OCI-LY1 (cell line): Measurements from ENCODE around the gene MSH3.

Experiments used
- H2AFZ ChIP-seq: fragments of 200-600 bp; sonication (generic), shearing (Covaris generic); 2 replicates; pipeline ENCODE4 v1.6.0; 2014; ENCODE audit warnings: antibody characterized with exemption, mild to moderate bottlenecking, low read length
- H3F3A ChIP-seq: fragments of 200-600 bp; sonication (generic), shearing (Covaris generic); 2 replicates; pipeline ENCODE4 v1.6.0; 2014; ENCODE audit warnings: mild to moderate bottlenecking, antibody characterized with exemption, low read length, moderate library complexity; ENCODE audit not compliant: insufficient read depth
- H3K27ac ChIP-seq: fragments of 200-600 bp; sonication (generic); 2 replicates; pipeline ENCODE4 v1.5.1; 2014; ENCODE audit warnings: low read length, mixed run types, mild to moderate bottlenecking, low read depth; ENCODE audit not compliant: poor library complexity, severe bottlenecking
- H3K27me3 ChIP-seq: fragments of 200-600 bp; sonication (generic); 2 replicates; pipeline ENCODE4 v1.6.0; 2014; ENCODE audit warnings: antibody characterized with exemption, mild to moderate bottlenecking, low read length, moderate library complexity; ENCODE audit not compliant: insufficient read depth
- H3K36me3 ChIP-seq: fragments of 200-600 bp; sonication (generic); 2 replicates; pipeline ENCODE4 v1.6.1; 2014; ENCODE audit warnings: mild to moderate bottlenecking, antibody characterized with exemption, low read length, moderate library complexity, mixed read lengths; ENCODE audit not compliant: insufficient read depth
- H3K4me1 ChIP-seq: fragments of 200-600 bp; sonication (generic); 2 replicates; pipeline ENCODE4 v1.5.1; 2014; ENCODE audit warnings: mild to moderate bottlenecking, low read length, moderate library complexity; ENCODE audit not compliant: insufficient read depth, severe bottlenecking
- H3K4me2 ChIP-seq: fragments of 200-600 bp; sonication (generic), shearing (Covaris generic); 2 replicates; pipeline ENCODE4 v1.6.1; 2014; ENCODE audit warnings: low read length
- H3K4me3 ChIP-seq: fragments of 200-600 bp; sonication (generic); 2 replicates; pipeline ENCODE4 v1.5.1; 2014; ENCODE audit warnings: low read length, low read depth, mild to moderate bottlenecking, mixed read lengths; ENCODE audit not compliant: poor library complexity, severe bottlenecking
- H3K79me2 ChIP-seq: fragments of 200-600 bp; shearing (Covaris generic); 2 replicates; pipeline ENCODE4 v1.6.1; 2016; ENCODE audit warnings: mixed run types, low read length, mixed read lengths; ENCODE audit not compliant: insufficient read depth
- H3K9ac ChIP-seq: fragments of 200-600 bp; sonication (generic), shearing (Covaris generic); 2 replicates; pipeline ENCODE4 v1.6.1; 2014; ENCODE audit warnings: mild to moderate bottlenecking, low read length, mixed read lengths
- H3K9me2 ChIP-seq: fragments of 200-600 bp; sonication (generic), shearing (Covaris generic); 2 replicates; pipeline ENCODE4 v1.6.1; 2014; ENCODE audit warnings: low read depth, mild to moderate bottlenecking, low read length, mixed read lengths
- H3K9me3 ChIP-seq: fragments of 200-600 bp; shearing (Covaris generic); 2 replicates; pipeline ENCODE4 v1.6.1; 2014; ENCODE audit warnings: low read length, mixed read lengths
- H4K20me1 ChIP-seq: fragments of 200-600 bp; sonication (generic), shearing (Covaris generic); 2 replicates; pipeline ENCODE4 v1.6.0; 2016; ENCODE audit warnings: mild to moderate bottlenecking, low read length; ENCODE audit not compliant: insufficient read depth
- EZH2 ChIP-seq: fragments of 200-600 bp; sonication (generic), shearing (Covaris generic); IDR thresholded peaks from 2 replicates; pipeline ENCODE4 v1.8.0; 2017; ENCODE audit warnings: borderline replicate concordance, mixed run types, mild to moderate bottlenecking, antibody characterized with exemption, low read length, moderate library complexity, mixed read lengths
- TF ChIP-seq, protein P1 (sequence below): fragments of 200-600 bp; sonication (generic), shearing (Covaris generic); IDR thresholded peaks from 2 replicates; pipeline ENCODE4 v1.5.1; 2017; ENCODE audit warnings: mild to moderate bottlenecking, antibody characterized with exemption, low read length, moderate library complexity, mixed read lengths

Gene MSH3

DNA sequence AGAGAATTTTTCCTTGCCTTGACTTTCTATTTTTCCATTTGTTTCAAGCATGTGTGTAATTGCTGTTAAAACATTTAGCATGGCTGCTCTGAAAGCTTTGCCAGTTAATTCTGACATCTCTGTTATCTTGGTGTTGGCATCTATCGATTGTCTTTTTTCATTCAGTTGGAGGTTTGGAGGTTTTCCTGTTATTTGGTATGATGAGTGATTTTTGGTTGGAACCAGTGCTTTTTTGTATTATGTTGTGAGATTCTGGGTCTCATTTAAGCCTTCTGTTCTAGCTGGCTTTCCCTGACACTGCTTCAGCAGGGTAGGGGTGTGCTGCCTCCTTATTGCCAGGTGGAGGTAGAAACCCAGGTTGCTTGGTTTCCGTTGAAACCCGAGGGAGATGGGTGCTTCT, 41.2 kb downstream of the MSH3 start:
- TF ChIP-seq, protein P1, sequence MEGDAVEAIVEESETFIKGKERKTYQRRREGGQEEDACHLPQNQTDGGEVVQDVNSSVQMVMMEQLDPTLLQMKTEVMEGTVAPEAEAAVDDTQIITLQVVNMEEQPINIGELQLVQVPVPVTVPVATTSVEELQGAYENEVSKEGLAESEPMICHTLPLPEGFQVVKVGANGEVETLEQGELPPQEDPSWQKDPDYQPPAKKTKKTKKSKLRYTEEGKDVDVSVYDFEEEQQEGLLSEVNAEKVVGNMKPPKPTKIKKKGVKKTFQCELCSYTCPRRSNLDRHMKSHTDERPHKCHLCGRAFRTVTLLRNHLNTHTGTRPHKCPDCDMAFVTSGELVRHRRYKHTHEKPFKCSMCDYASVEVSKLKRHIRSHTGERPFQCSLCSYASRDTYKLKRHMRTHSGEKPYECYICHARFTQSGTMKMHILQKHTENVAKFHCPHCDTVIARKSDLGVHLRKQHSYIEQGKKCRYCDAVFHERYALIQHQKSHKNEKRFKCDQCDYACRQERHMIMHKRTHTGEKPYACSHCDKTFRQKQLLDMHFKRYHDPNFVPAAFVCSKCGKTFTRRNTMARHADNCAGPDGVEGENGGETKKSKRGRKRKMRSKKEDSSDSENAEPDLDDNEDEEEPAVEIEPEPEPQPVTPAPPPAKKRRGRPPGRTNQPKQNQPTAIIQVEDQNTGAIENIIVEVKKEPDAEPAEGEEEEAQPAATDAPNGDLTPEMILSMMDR = no peak
- TF ChIP-seq EZH2 = no peak
- Histone ChIP-seq H3K4me1 (no peaks in the 10 kb centered on the region), H3K9me3 (no peaks in the 10 kb centered on the region), H3K36me3 (no peaks in the 10 kb centered on the region), H3K27me3 (no peaks in the 10 kb centered on the region), H3K79me2 (no peaks in the 10 kb centered on the region; the same call in 1 of the 2 replicates), H3K9me2 (no peaks in the 10 kb centered on the region), H3K9ac (no peak overlapping the region), H2AFZ (no peak overlapping the region), H3K4me2 (no peak overlapping the region), H4K20me1 (no peaks in the 10 kb centered on the region), H3K27ac (no peak overlapping the region), H3K4me3 (no peak overlapping the region), H3F3A (no peaks in the 10 kb centered on the region)

DNA sequence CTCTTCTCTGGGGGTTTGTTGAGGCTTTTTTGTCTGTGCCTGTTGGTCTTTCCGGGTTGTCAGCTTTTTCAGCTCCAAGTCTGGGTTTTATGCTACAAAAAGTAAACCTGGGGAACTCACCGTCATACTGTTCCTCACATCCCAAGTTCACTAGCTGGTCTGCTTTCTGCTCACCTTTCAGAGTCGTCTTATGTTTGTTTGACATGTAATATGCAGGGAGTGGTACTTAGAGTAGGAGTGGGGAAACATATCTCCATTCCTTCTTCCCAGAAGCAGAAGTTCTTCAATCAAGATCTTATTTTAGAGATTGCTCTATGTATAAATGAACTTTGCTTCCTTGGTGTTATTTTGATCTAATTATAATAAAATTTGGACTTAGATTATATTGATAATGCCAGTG, 42.0 kb downstream of the MSH3 start:
- Histone ChIP-seq H3K79me2 (no peaks in the 10 kb centered on the region; the same call in 1 of the 2 replicates), H3K9me2 (no peaks in the 10 kb centered on the region), H3K36me3 (no peaks in the 10 kb centered on the region; the same call in 1 of the 2 replicates), H4K20me1 (no peaks in the 10 kb centered on the region), H3K27me3 (no peaks in the 10 kb centered on the region), H3K4me2 (no peak overlapping the region), H3K9me3 (no peaks in the 10 kb centered on the region), H3K27ac (no peak overlapping the region), H3F3A (no peaks in the 10 kb centered on the region), H3K9ac (no peak overlapping the region), H2AFZ (no peak overlapping the region), H3K4me1 (no peaks in the 10 kb centered on the region), H3K4me3 (no peak overlapping the region)
- TF ChIP-seq EZH2 = no peak

DNA sequence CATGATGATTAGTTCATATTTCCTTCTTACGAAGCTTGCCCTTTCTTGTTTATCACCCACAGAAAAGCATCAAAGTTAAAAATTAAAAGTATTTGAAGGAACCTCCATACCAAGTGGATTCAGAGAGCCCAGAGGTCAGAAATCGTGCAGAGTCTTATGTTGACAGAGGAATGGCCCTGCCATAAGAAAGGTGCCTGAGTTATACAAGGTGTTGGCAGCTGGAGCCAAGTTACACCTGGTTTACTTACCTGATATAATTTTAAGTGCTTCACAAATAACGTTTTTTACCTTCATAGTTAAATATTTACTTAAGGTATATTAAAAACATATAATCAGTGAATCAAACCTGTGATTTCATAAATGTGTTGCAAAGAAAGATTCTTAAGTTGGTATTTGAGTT, 42.6 kb downstream of the MSH3 start:
- Histone ChIP-seq H3K27me3 (no peaks in the 10 kb centered on the region), H3K4me3 (no peak overlapping the region), H3K36me3 (no peaks in the 10 kb centered on the region; the same call in 1 of the 2 replicates), H3K4me1 (no peaks in the 10 kb centered on the region), H3K4me2 (no peak overlapping the region), H3K9ac (no peak overlapping the region), H3F3A (no peaks in the 10 kb centered on the region), H3K79me2 (no peaks in the 10 kb centered on the region; the same call in 1 of the 2 replicates), H3K9me2 (no peaks in the 10 kb centered on the region), H2AFZ (no peak overlapping the region), H3K9me3 (no peaks in the 10 kb centered on the region), H3K27ac (no peak overlapping the region), H4K20me1 (no peaks in the 10 kb centered on the region)
- TF ChIP-seq EZH2 = no peak
- TF ChIP-seq, protein P1 = no peak

DNA sequence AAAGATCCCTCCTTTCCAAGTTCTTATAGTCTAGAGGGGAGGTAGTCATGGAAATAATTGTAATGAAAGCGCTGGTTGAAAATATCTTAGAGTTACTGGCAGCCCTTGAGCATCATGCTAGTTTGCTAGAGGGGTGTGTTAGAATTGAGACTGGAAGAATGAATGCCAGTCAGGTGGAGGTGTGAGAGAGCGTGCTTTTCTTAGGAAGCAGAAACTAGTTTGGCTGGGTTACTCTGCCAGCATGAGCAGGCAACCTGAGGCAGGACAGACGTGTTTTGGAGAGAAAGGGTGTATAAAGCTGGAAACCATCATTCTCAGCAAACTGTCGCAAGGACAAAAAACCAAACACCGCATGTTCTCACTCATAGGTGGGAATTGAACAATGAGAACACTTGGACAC, 43.9 kb downstream of the MSH3 start:
- Histone ChIP-seq H3F3A (no peaks in the 10 kb centered on the region), H3K9me2 (no peaks in the 10 kb centered on the region), H3K36me3 (no peaks in the 10 kb centered on the region; the same call in 1 of the 2 replicates), H3K4me3 (no peak overlapping the region), H3K9me3 (no peaks in the 10 kb centered on the region), H3K4me2 (no peak overlapping the region), H3K9ac (no peak overlapping the region), H2AFZ (no peak overlapping the region), H3K27me3 (no peaks in the 10 kb centered on the region), H3K79me2 (no peaks in the 10 kb centered on the region; the same call in 1 of the 2 replicates), H3K4me1 (peaks cover 3% of the 10 kb centered on the region), H4K20me1 (no peaks in the 10 kb centered on the region), H3K27ac (no peak overlapping the region)
- TF ChIP-seq, protein P1 = no peak
- no peak for TF ChIP-seq EZH2
